K562 (cell line): ENCODE measurements around the gene WDR5B. TPM values are rescaled to one million over a fixed set of nuclear protein-coding genes. Genes with fewer than 3 reads are reported as not detected.
A peak's percentile ranks its signal among the peaks of the same experiment; 100 is the strongest.

ENCODE experiments used
- HDAC2 ChIP-seq: fragments of 450-650 bp; IDR thresholded peaks from 2 replicates; pipeline ENCODE4 v1.6.1; 2016; ENCODE audit warnings: mild to moderate bottlenecking
- NFRKB ChIP-seq: fragments of 450-650 bp; IDR thresholded peaks from 2 replicates; pipeline ENCODE4 v1.6.1; 2016; ENCODE audit warnings: low read depth
- SIN3B ChIP-seq: fragments of 450-650 bp; IDR thresholded peaks from 2 replicates; pipeline ENCODE4 v1.6.1; 2017; ENCODE audit warnings: low read depth, mild to moderate bottlenecking, moderate library complexity
- TAF1 ChIP-seq: IDR thresholded peaks from 2 replicates; pipeline ENCODE4 v1.6.1; 2011; ENCODE audit warnings: mild to moderate bottlenecking, low read length, moderate library complexity; ENCODE audit not compliant: insufficient read depth, control insufficient read depth, severe bottlenecking; ENCODE audit errors: extremely low read depth
- TCF7 ChIP-seq: sonication (generic); IDR thresholded peaks from 2 replicates; pipeline ENCODE4 v1.6.1; 2016; ENCODE audit warnings: antibody characterized with exemption, borderline replicate concordance
- ZBTB1 ChIP-seq: sonication (generic); formaldehyde crosslinking; IDR thresholded peaks from 2 replicates; pipeline ENCODE4 v1.8.1; 2023; ENCODE audit warnings: missing genetic modification reagents, low read depth, mild to moderate bottlenecking, borderline replicate concordance
- ZFX ChIP-seq: sonication (generic); formaldehyde crosslinking; IDR thresholded peaks from 2 replicates; pipeline ENCODE4 v1.8.0; 2022; ENCODE audit warnings: mild to moderate bottlenecking, missing genetic modification reagents, moderate library complexity
- polyA plus RNA-seq, 8 experiments: library from polyadenylated mRNA; depleted of rRNA in 4 of 8; stranded (reverse) in 5 of 8; unstranded in 3 of 8; fragments of >200 nt; fragmentation: Nextera tagmentation in 2 of 8; fragmentation: Illumina TruSeq in 1 of 8; extraction: Ambion mirVana in 2 of 8; extraction: Trizol in 1 of 8; gene quantifications; 2 replicates each; pipeline versions ENCODE4 v1.2.1 to v1.2.3, GENCODE V29; 2011 to 2014; ENCODE audit warnings: inconsistent platforms in 1 of 8, missing spikeins in 1 of 8
- total RNA-seq, 7 experiments: library from RNA; depleted of rRNA in 6 of 7; stranded (reverse); fragments of >200 nt in 6 of 7; fragmentation: Illumina TruSeq in 2 of 7; extraction: Trizol in 2 of 7; gene quantifications; 2 replicates each; pipeline versions ENCODE4 v1.2.1 to v1.2.3, GENCODE V29; 2011 to 2021; ENCODE audit warnings: low replicate concordance in 1 of 7
- TF ChIP-seq, protein P1 (sequence below): fragments of 450-650 bp; IDR thresholded peaks from 2 replicates; pipeline ENCODE4 v1.6.1; 2016; ENCODE audit warnings: antibody characterized with exemption
- TF ChIP-seq, protein P2 (sequence below): sonication (generic); formaldehyde crosslinking; IDR thresholded peaks from 2 replicates; pipeline ENCODE4 v1.9.0; 2022; ENCODE audit warnings: mild to moderate bottlenecking, missing genetic modification reagents
- TF ChIP-seq, protein P3 (sequence below): fragments of 450-650 bp; IDR thresholded peaks from 2 replicates; pipeline ENCODE4 v1.6.1; 2016; ENCODE audit warnings: mild to moderate bottlenecking, moderate library complexity
- TF ChIP-seq, protein P4 (sequence below): fragments of 450-650 bp; conservative IDR thresholded peaks from 2 replicates; pipeline ENCODE4 v1.6.1; 2016; ENCODE audit warnings: missing genetic modification characterization, low read depth, mild to moderate bottlenecking, control low read depth, missing compliant biosample characterization

WDR5B gene
- total and polyA plus RNA-seq, 9 of the 15 experiments (the other 6 are each of a cell fraction or from before 2014, with no cell fraction given): 2.8 to 10.1 (median 4.2) TPM

DNA sequence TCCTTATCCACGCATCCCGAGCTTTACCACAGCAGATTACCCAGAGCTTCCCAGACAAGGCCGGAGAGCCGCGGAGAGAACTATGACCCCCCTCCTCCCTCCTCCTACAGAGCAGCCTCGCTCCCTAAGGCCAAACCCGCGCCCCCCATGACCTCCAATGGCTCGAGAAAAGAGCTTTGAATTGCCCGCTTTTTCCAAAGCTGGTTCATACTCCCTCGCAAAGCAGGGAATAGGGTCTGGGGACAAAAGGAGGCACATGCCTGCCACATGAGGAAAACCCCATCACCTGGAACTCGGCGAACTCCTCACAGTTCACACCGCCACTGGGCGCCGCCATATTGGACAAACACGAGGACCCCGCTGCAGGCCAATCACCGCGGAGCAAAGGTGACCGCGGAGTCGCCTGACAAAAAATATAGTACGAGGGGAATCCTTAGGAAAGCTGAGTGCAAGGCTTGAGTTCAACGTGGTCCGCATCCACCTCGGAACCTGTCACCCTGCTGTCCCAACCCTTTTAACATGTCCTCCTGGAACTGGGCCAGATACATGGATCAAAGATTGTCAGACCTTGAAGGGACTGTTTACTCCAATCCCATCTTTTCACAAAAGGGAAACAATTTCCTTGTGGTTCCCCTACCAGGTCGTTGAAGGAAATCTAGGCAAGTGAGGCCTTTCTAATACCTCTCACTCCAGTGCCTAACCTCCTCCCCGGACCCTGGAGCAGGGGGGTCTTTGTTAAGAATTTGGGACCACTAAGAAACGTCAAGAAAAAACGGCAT, 32.8 kb downstream of the WDR5B start, which contains the start of gene MIX23 (continued):
- 0 out of 2 replicates have a peak, but pooled peaks have one; percentile 47 for TF ChIP-seq NFRKB
- peak; percentile 75 for TF ChIP-seq ZFX
- TF ChIP-seq, protein P1, sequence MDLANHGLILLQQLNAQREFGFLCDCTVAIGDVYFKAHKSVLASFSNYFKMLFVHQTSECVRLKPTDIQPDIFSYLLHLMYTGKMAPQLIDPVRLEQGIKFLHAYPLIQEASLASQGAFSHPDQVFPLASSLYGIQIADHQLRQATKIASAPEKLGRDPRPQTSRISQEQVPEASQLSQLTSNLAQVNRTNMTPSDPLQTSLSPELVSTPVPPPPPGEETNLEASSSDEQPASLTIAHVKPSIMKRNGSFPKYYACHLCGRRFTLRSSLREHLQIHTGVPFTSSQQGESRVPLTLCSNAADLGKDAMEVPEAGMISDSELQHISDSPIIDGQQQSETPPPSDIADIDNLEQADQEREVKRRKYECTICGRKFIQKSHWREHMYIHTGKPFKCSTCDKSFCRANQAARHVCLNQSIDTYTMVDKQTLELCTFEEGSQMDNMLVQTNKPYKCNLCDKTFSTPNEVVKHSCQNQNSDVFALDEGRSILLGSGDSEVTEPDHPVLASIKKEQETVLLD: no peak
- no peak for TF ChIP-seq TCF7
- TF ChIP-seq, protein P2, sequence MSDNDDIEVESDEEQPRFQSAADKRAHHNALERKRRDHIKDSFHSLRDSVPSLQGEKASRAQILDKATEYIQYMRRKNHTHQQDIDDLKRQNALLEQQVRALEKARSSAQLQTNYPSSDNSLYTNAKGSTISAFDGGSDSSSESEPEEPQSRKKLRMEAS (CRISPR knock-in tag): peak; percentile 84
- peak; percentile 98 for TF ChIP-seq SIN3B
- TF ChIP-seq, protein P3, sequence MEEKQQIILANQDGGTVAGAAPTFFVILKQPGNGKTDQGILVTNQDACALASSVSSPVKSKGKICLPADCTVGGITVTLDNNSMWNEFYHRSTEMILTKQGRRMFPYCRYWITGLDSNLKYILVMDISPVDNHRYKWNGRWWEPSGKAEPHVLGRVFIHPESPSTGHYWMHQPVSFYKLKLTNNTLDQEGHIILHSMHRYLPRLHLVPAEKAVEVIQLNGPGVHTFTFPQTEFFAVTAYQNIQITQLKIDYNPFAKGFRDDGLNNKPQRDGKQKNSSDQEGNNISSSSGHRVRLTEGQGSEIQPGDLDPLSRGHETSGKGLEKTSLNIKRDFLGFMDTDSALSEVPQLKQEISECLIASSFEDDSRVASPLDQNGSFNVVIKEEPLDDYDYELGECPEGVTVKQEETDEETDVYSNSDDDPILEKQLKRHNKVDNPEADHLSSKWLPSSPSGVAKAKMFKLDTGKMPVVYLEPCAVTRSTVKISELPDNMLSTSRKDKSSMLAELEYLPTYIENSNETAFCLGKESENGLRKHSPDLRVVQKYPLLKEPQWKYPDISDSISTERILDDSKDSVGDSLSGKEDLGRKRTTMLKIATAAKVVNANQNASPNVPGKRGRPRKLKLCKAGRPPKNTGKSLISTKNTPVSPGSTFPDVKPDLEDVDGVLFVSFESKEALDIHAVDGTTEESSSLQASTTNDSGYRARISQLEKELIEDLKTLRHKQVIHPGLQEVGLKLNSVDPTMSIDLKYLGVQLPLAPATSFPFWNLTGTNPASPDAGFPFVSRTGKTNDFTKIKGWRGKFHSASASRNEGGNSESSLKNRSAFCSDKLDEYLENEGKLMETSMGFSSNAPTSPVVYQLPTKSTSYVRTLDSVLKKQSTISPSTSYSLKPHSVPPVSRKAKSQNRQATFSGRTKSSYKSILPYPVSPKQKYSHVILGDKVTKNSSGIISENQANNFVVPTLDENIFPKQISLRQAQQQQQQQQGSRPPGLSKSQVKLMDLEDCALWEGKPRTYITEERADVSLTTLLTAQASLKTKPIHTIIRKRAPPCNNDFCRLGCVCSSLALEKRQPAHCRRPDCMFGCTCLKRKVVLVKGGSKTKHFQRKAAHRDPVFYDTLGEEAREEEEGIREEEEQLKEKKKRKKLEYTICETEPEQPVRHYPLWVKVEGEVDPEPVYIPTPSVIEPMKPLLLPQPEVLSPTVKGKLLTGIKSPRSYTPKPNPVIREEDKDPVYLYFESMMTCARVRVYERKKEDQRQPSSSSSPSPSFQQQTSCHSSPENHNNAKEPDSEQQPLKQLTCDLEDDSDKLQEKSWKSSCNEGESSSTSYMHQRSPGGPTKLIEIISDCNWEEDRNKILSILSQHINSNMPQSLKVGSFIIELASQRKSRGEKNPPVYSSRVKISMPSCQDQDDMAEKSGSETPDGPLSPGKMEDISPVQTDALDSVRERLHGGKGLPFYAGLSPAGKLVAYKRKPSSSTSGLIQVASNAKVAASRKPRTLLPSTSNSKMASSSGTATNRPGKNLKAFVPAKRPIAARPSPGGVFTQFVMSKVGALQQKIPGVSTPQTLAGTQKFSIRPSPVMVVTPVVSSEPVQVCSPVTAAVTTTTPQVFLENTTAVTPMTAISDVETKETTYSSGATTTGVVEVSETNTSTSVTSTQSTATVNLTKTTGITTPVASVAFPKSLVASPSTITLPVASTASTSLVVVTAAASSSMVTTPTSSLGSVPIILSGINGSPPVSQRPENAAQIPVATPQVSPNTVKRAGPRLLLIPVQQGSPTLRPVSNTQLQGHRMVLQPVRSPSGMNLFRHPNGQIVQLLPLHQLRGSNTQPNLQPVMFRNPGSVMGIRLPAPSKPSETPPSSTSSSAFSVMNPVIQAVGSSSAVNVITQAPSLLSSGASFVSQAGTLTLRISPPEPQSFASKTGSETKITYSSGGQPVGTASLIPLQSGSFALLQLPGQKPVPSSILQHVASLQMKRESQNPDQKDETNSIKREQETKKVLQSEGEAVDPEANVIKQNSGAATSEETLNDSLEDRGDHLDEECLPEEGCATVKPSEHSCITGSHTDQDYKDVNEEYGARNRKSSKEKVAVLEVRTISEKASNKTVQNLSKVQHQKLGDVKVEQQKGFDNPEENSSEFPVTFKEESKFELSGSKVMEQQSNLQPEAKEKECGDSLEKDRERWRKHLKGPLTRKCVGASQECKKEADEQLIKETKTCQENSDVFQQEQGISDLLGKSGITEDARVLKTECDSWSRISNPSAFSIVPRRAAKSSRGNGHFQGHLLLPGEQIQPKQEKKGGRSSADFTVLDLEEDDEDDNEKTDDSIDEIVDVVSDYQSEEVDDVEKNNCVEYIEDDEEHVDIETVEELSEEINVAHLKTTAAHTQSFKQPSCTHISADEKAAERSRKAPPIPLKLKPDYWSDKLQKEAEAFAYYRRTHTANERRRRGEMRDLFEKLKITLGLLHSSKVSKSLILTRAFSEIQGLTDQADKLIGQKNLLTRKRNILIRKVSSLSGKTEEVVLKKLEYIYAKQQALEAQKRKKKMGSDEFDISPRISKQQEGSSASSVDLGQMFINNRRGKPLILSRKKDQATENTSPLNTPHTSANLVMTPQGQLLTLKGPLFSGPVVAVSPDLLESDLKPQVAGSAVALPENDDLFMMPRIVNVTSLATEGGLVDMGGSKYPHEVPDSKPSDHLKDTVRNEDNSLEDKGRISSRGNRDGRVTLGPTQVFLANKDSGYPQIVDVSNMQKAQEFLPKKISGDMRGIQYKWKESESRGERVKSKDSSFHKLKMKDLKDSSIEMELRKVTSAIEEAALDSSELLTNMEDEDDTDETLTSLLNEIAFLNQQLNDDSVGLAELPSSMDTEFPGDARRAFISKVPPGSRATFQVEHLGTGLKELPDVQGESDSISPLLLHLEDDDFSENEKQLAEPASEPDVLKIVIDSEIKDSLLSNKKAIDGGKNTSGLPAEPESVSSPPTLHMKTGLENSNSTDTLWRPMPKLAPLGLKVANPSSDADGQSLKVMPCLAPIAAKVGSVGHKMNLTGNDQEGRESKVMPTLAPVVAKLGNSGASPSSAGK: peak; percentile 67
- TF ChIP-seq, protein P4, sequence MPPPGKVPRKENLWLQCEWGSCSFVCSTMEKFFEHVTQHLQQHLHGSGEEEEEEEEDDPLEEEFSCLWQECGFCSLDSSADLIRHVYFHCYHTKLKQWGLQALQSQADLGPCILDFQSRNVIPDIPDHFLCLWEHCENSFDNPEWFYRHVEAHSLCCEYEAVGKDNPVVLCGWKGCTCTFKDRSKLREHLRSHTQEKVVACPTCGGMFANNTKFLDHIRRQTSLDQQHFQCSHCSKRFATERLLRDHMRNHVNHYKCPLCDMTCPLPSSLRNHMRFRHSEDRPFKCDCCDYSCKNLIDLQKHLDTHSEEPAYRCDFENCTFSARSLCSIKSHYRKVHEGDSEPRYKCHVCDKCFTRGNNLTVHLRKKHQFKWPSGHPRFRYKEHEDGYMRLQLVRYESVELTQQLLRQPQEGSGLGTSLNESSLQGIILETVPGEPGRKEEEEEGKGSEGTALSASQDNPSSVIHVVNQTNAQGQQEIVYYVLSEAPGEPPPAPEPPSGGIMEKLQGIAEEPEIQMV (tag): peak; percentile 95
- TF ChIP-seq ZBTB1: no peak
- TF ChIP-seq HDAC2: peak; percentile 89
- TF ChIP-seq TAF1: peak; percentile 92
